Left lung (tissue), 10 donors: ENCODE measurements around the gene GPBAR1. TPM values are rescaled to one million over a fixed set of nuclear protein-coding genes. Genes with fewer than 3 reads are reported as not detected.
A peak's percentile ranks its signal among the peaks of the same experiment; 100 is the strongest.

Experiments
- ATAC-seq: fragments of 200-7000 bp; cut with Tn5 transposase; one replicate; pipeline ENCODE4 v1.9.1; 2020; ENCODE audit warnings: moderate library complexity
- DNase-seq, 4 donors: peaks; one replicate each; pipeline ENCODE4 v3.0.0-alpha.2; 2013 to 2020
- H3K27ac ChIP-seq, 2 donors: fragments of 200-600 bp; sonication (generic) in 1 of 2; one replicate each; pipeline versions ENCODE4 v1.5.0 to v1.8.0; 2020 to 2021
- H3K27me3 ChIP-seq, 2 donors: fragments of 200-600 bp; sonication (generic) in 1 of 2; one replicate each; pipeline versions ENCODE4 v1.5.0 to v1.8.0; 2020 to 2021
- H3K36me3 ChIP-seq, 2 donors: fragments of 200-600 bp; sonication (generic) in 1 of 2; one replicate each; pipeline versions ENCODE4 v1.5.0 to v1.8.0; 2020 to 2021
- H3K4me1 ChIP-seq, 2 donors: fragments of 200-600 bp; one replicate each; pipeline ENCODE4 v1.8.0; 2021
- H3K4me3 ChIP-seq, 2 donors: fragments of 200-600 bp; sonication (generic) in 1 of 2; one replicate each; pipeline versions ENCODE4 v1.5.0 to v1.8.0; 2020 to 2021; ENCODE audit warnings: mild to moderate bottlenecking in 1 of 2
- H3K9me3 ChIP-seq, 2 donors: fragments of 200-600 bp; sonication (generic) in 1 of 2; one replicate each; pipeline versions ENCODE4 v1.5.0 to v1.8.0; 2020 to 2021
- CTCF ChIP-seq, 2 donors: fragments of 200-600 bp; sonication (generic) in 1 of 2; IDR thresholded peaks; one replicate each; pipeline versions ENCODE4 v1.5.0 to v1.8.0; 2021; ENCODE audit warnings: antibody characterized with exemption in 2 of 2
- intact Hi-C, 2 donors: fragments of 100-400 bp; cut with DNase I; formaldehyde crosslinking; loops; one replicate each; pipeline versions ENCODE4 v1.11.2 to v1.14.2; 2022
- polyA plus RNA-seq, 6 donors: library from polyadenylated mRNA; unstranded; fragments of 120-200 nt; gene quantifications; one replicate each; pipeline ENCODE4 v1.2.1, GENCODE V29; 2013; ENCODE audit not compliant: insufficient read length in 6 of 6
- total RNA-seq, 2 donors: library from RNA; stranded (reverse); fragmentation: NEBNext Ultra II Directional; extraction: Animal tissue kit (Norgen Biotek cat#: 25700); gene quantifications; one replicate each; pipeline ENCODE4 v1.2.1, GENCODE V29; 2021
- donor health status: DM: no; HTN: yes; CAD: no.
- donor health status: DM: no; HTN: no; CAD: no.

Gene GPBAR1
- total and polyA plus RNA-seq, 8 donors, result 0.88 to 4.3 (median 1.3) TPM

GRCh38 chr2:218257390-218257981 lies 3.3 kb upstream of the GPBAR1 start:
- no peak overlapping the region for H3K4me3 ChIP-seq
- peaks cover 0 to 52% of the 10 kb centered on the region in 2 donors for H3K36me3 ChIP-seq
- peak; percentile 39 for ATAC-seq
- peak overlapping the region; percentile 62 to 75 for H3K27ac ChIP-seq
- no peaks in the 10 kb centered on the region for H3K9me3 ChIP-seq
- peak in 1 of 4 donors; percentile 41 for DNase-seq
- H3K4me1 ChIP-seq, result peaks cover 20 to 62% of the 10 kb centered on the region in 2 donors
- intact Hi-C loops, result no loop called here
- TF ChIP-seq CTCF (IDR thresholded peaks at IDR 0.05), result peak; percentile 35 to 42
- H3K27me3 ChIP-seq, result no peaks in the 10 kb centered on the region

GRCh38 chr2:218259099-218259961 lies 1.5 kb upstream of the GPBAR1 start:
- no peaks in the 10 kb centered on the region for H3K9me3 ChIP-seq
- H3K36me3 ChIP-seq, result peaks cover 0 to 50% of the 10 kb centered on the region in 2 donors
- ATAC-seq (peak; percentile 74), DNase-seq (peak in 1 of 4 donors; percentile 66)
- peak overlapping the region; percentile 77 to 82 for H3K27ac ChIP-seq
- peaks cover 20 to 69% of the 10 kb centered on the region in 2 donors for H3K4me1 ChIP-seq
- no peak overlapping the region for H3K4me3 ChIP-seq
- no peak for TF ChIP-seq CTCF (IDR thresholded peaks at IDR 0.05)
- H3K27me3 ChIP-seq, result no peaks in the 10 kb centered on the region
- intact Hi-C loops, result no loop called here

GRCh38 chr2:218260166-218260565 lies 649 bp upstream of the GPBAR1 start:
- intact Hi-C loops, result loop anchor here in 1 of 2 donors (5.0 kb wide), 1 partner anchor 78 kb away; no protein-coding TSS in a partner anchor
- peak overlapping the region; percentile 77 to 82 for H3K27ac ChIP-seq

GRCh38 chr2:218261423-218262236 lies 815 bp downstream of the GPBAR1 start:
- Histone ChIP-seq H3K4me3 (no peak overlapping the region), H3K9me3 (no peaks in the 10 kb centered on the region), H3K27ac (peak overlapping the region in 1 of 2 donors; percentile 77), H3K36me3 (peaks cover 0 to 50% of the 10 kb centered on the region in 2 donors), H3K27me3 (no peaks in the 10 kb centered on the region), H3K4me1 (peaks cover 20 to 75% of the 10 kb centered on the region in 2 donors)
- ATAC-seq (no peak), DNase-seq (peak in 1 of 4 donors; percentile 24)
- intact Hi-C loops, result loop anchor here in 1 of 2 donors (5.0 kb wide), 1 partner anchor 79 kb away; no protein-coding TSS in a partner anchor
- TF ChIP-seq CTCF (IDR thresholded peaks at IDR 0.05), result no peak

More at GRCh38 chr2:218260166-218260565, 649 bp upstream of the GPBAR1 start:
- Histone ChIP-seq H3K36me3 (peaks cover 0 to 50% of the 10 kb centered on the region in 2 donors), H3K27me3 (no peaks in the 10 kb centered on the region), H3K9me3 (no peaks in the 10 kb centered on the region), H3K4me3 (no peak overlapping the region), H3K4me1 (peaks cover 20 to 77% of the 10 kb centered on the region in 2 donors)
- no peak for DNase-seq
- no peak for TF ChIP-seq CTCF (IDR thresholded peaks at IDR 0.05)
- no peak for ATAC-seq
